ENCODE measurements around the gene ADARB1. TPM values are rescaled to one million over a fixed set of nuclear protein-coding genes. Genes with fewer than 3 reads are reported as not detected.

ADARB1 gene
- total and polyA plus RNA-seq, 2 of the 8 experiments (the other 6 are each of a cell fraction or from before 2014, with no cell fraction given), result 4.7 to 14.9 TPM

- Histone ChIP-seq H3K4ac (replicated peaks; ENCODE audit: insufficient read length, low read depth, low read length) (no peak overlapping the region), H2BK5ac (ENCODE audit: low read depth, low read length) (no peak overlapping the region), H2BK20ac (ENCODE audit: low read length) (no peak overlapping the region), H2BK15ac (ENCODE audit: low read length) (no peak overlapping the region), H3K9me3 (ENCODE audit: insufficient read depth in 2 of 2, low read depth in 1 of 2, low read length in 1 of 2) (no peaks in the 10 kb centered on the region), H3K23ac (ENCODE audit: insufficient read length) (no peak overlapping the region), H4K8ac (ENCODE audit: extremely low read depth, insufficient read depth, low read length) (peak overlapping the region; percentile 31; the same call in 1 of the 2 replicates), H2BK120ac (replicated peaks; ENCODE audit: low read depth, low read length) (no peak overlapping the region), H2BK12ac (ENCODE audit: low read depth, low read length) (no peak overlapping the region), H3K27me3 (replicated peaks in 1 of 4; ENCODE audit: control insufficient read depth in 3 of 4, extremely low read depth in 1 of 4, insufficient read depth in 3 of 4, low read length in 3 of 4) (no peaks in the 10 kb centered on the region), H3K36me3 (ENCODE audit: control insufficient read depth in 2 of 4, insufficient read depth in 4 of 4, low read length in 3 of 4) (peaks cover 0 to 3% (median 0%) of the 10 kb centered on the region in 4 experiments; a peak in 1 of 8 replicates), H2AFZ (ENCODE audit: low read length) (no peak overlapping the region), H3K56ac (replicated peaks; ENCODE audit: insufficient read length, low read depth, low read length) (no peak overlapping the region), H3K4me3 (ENCODE audit: extremely low read depth in 1 of 4, insufficient read depth in 2 of 4, low read depth in 3 of 4, low read length in 4 of 4) (no peak overlapping the region), H3K4me1 (replicated peaks in 1 of 4; ENCODE audit: control insufficient read depth in 3 of 4, insufficient read depth in 4 of 4, low read length in 3 of 4) (peaks cover 0 to 5% (median 0%) of the 10 kb centered on the region in 4 experiments; a peak in 2 of 7 replicates), H3K23me2 (ENCODE audit: low read depth, low read length) (no peaks in the 10 kb centered on the region), H3K18ac (ENCODE audit: extremely low read depth, low read length) (no peak overlapping the region), H4K20me1 (replicated peaks in 1 of 2; ENCODE audit: control insufficient read depth in 1 of 2, insufficient read depth in 2 of 2, low read length in 2 of 2) (no peaks in the 10 kb centered on the region), H3K9ac (replicated peaks in 1 of 4; ENCODE audit: extremely low read depth in 1 of 4, low read depth in 3 of 4, low read length in 3 of 4) (no peak overlapping the region), H4K91ac (replicated peaks; ENCODE audit: insufficient read length, low read length) (no peak overlapping the region), H3K4me2 (ENCODE audit: insufficient read depth in 1 of 2, low read depth in 2 of 2, low read length in 2 of 2) (no peak overlapping the region), H3K79me1 (ENCODE audit: low read depth, low read length) (no peaks in the 10 kb centered on the region; the same call in 1 of the 2 replicates), H3K27ac (ENCODE audit: low read depth, low read length) (no peak overlapping the region), H3K79me2 (ENCODE audit: control insufficient read depth in 1 of 2, insufficient read depth in 2 of 2, low read length in 2 of 2) (no peaks in the 10 kb centered on the region), H4K5ac (ENCODE audit: insufficient read length, low read depth, low read length) (no peak overlapping the region), H3K14ac (ENCODE audit: insufficient read length) (no peak overlapping the region), H2AK5ac (ENCODE audit: low read depth, low read length) (no peak overlapping the region)
- TF ChIP-seq EGR1 (IDR thresholded peaks at IDR 0.05; ENCODE audit: borderline replicate concordance, low read depth, low read length) (peak; percentile 78; the same call in 1 of the 2 replicates), MAX (IDR thresholded peaks at IDR 0.05) (0 out of 2 replicates have a peak, but pooled peaks have one; percentile 5), EZH2 (IDR thresholded peaks at IDR 0.05; ENCODE audit: low read depth, low read length, severe bottlenecking) (no peak)
- no peak for FAIRE-seq
- peak in 1 of 2 experiments; percentile 53 for DNase-seq (ENCODE audit: low read depth in 1 of 2, low spot score in 2 of 2)
- WGBS, 2 experiments (ENCODE audit: extremely low coverage in 1 of 2, insufficient coverage in 1 of 2, insufficient read length in 1 of 2, insufficient replicate concordance in 2 of 2, low coverage in 1 of 2, low lambda C conversion rate in 2 of 2, missing lambda C conversion rate in 1 of 2), result 88% methylated on average over 39 of the region's 40 CpGs; no CpG with 5 or more reads in 1 of the 2 experiments
- POLR2A ChIA-PET (ENCODE audit: partially characterized antibody), result interaction anchor here (0.9 to 2.2 kb wide), 2 partner anchors 11 to 30 kb away, joined by 4 to 5 read pairs; partner anchors contain the start of gene POFUT2
- CTCF ChIA-PET (ENCODE audit: partially characterized antibody), result interaction anchor here (0.6 to 5.9 kb wide), 11 partner anchors 9 to 264 kb away, joined by 3 to 37 read pairs (median 4); no protein-coding TSS in a partner anchor
Observed at GRCh38 chr21:45257673-45258341, 183.4 kb downstream of the ADARB1 start.

Data from H1 (cell line).